GM21737 (cell line): ENCODE results near the gene RRM2.

Source experiments
- ATAC-seq: cut with Tn5 transposase; IDR thresholded peaks from one replicate; pipeline ENCODE4 v1.9.1; 2021; ENCODE audit warnings: mild to moderate bottlenecking, moderate library complexity; ENCODE audit not compliant: unreplicated experiment

The RRM2 gene

GRCh38 chr2:10148268-10148667 lies 25.7 kb downstream of the RRM2 start:
- no peak for ATAC-seq

DNA sequence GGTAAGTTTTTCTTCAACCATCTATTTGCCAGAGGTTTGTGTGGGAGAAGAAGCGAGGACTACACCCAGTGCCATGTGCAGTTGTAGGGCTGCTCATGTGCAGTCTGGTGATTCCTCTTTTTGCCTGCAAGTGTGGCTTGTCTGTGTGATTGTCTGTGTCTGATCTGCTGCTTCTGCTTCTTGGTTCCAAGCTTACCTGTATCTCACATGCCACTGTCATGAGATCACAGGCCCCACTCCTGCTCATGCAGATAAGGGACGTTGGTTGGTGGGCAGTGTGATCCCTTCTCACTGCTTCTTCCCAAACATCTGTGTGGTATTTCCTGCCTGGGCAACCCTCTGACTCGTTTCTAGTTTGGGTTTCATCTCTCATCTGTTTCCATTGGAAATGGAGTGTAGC lies 27.1 kb downstream of the RRM2 start:
- no peak for ATAC-seq

GRCh38 chr2:10150436-10150835 lies 27.9 kb downstream of the RRM2 start:
- no peak for ATAC-seq

DNA sequence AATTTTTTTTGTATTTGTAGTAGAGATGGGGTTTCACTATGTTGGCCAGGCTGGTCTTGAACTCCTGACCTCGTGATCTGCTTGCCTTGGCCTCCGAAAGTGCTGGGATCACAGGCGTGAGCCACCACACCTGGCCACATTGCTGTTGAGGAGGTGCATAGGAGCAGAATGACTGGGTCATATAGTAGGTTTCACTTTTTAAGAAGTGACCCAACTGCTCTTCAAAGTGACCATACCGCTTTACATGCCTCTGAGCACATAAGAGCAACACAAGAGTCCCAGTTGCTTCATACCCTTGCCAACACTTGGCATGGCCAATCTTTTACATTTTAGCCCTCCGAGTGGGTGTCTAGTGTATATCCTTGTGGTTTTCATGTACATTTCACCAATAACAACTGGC lies 28.9 kb downstream of the RRM2 start:
- no peak for ATAC-seq

GRCh38 chr2:10157293-10157692 lies 34.8 kb downstream of the RRM2 start:
- ATAC-seq: no peak

DNA sequence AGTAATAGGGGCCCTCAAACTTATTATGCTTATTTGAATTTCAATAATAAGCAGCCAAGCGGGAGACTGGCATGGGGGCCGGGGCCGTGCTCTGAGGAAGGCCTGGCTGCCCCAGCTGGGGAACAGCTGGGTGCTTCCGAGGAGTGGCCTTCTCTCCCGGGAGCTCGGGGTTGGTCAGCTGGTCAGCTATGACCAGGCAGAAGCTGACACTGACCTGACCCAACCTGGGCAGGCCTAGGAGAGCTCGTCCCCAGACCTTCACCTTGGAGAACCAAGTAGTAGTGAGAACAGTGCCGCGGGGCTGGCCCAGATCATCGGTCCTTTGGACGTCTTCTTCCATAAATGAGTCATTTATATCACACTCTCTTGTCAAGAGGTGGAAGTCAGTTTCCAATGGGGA lies 36.1 kb downstream of the RRM2 start:
- no peak for ATAC-seq

DNA sequence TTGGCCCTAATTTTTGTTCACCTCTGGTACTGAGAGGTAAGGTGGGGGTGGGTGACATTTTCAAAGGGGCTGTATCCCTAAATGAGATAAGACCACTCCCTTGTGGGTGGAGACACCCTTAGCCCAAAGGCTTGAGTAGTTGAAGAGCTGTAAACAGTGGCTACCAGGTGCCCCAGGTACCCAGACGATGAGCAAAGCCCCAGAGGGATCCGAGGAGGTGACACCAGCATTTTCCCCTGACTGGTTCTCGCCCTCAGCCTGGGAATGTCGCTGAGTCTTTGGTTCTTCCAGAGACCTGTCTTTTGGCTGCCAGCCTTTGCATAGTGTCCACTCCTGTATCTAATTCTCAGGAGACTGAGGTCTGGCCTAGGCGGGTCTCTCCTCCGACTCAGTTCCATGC lies 36.5 kb downstream of the RRM2 start:
- ATAC-seq: no peak

- ATAC-seq: no peak
These were observed 37.1 kb downstream of the RRM2 start for GRCh38 chr2:10159581-10160131.

DNA sequence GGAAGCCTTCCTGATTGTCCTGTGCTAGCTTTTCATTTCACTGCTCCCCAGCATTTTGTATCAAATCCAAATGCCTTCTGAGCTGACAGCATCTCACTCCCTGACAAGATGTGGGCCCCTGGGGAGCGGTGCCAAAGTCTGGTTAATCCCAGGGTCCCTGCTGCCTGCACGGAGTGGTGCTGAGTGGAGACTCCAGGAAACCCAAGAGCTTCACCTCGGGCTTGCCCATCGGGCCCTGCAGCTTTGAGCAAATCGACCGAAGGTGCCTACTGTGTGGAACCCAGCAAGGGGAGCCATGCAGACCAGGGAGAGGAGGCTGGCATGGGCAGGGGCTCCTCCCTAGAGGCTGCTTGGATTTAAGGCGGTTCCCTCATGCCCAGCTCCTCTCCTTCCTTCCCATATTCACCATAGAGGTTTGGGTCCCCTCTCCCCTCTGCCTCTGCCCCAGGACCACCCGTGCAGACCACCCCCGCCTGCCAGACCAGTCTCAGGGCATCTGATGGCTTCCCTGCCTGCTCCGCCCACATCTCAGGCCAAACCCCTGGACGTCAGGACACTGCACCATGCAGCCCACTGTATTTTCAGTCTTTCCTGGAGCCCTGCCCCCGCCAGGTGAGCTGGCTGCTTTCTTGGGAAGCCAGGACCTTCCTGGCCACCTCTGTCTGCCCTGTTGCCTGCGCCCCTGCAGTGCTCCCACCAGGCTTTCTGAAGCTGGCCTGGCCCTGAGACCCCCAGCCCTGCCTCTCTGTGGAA lies 37.8 kb downstream of the RRM2 start:
- no peak for ATAC-seq

GRCh38 chr2:10161206-10161931 lies 38.8 kb downstream of the RRM2 start:
- no peak for ATAC-seq

GRCh38 chr2:10161961-10162441 lies 39.5 kb downstream of the RRM2 start:
- no peak for ATAC-seq

- no peak for ATAC-seq
These were observed 40.3 kb downstream of the RRM2 start for GRCh38 chr2:10162586-10163497.

GRCh38 chr2:10163498-10164486 lies 41.3 kb downstream of the RRM2 start:
- no peak for ATAC-seq

- no peak for ATAC-seq
These were observed 42.1 kb downstream of the RRM2 start for GRCh38 chr2:10164601-10165000.

DNA sequence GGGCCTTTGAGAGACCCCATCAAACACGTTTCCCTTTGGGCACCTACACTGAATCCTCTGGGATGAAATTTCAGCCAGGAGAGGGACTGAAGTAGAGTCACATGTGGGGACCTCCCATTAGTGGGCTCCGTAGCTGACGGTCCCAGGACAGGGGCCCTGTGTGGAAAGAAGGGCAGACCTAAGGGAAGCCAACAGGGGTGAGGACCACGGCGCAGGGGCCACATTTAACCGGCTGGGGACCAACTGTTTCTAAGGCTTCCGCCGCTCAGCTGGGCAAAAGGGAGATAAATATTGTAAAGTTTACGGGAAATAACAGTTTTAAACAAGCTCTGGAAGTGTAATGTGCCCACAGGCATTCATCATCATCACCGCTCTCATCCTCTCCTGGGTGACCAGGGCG lies 42.7 kb downstream of the RRM2 start:
- no peak for ATAC-seq

DNA sequence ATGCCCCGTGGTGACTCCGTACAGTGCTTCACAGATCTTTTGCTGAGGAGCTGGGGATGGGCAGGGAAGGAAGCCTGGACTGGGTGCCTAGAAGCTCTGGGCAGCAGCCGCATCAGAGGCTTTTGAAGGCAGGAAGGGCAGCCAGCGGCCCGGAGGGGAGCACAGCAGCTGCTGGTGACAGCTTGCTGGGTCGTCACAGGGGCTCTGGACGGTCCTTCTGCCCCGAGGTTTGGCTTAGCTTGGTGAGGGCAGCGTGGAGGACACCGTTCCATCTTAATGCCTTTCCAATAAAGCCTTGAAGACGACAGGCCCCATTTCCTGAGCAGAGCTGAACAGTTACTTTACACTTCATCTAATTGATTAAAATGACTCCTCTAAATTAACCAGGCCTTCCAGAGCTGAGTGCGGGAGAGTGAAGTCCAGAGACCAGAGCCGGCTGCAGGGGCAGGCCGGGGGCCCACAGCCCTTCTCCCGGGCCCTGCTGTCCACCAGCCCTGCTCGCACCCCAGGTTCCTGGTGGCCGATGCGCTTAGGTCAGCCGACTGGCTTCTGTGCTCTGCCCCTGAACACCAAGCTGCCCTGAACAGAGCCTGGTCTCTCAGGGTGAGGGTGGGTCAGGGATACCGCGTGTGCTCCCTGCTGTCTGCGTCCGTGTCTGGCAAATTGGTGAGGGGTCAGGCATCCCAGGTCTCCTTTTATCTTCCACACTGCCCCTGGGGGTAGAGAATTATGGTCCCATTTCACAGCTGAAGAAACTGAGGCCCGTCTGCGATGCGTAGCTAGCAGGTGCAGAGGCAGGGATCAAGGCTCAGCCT lies 43.5 kb downstream of the RRM2 start:
- ATAC-seq: no peak

DNA sequence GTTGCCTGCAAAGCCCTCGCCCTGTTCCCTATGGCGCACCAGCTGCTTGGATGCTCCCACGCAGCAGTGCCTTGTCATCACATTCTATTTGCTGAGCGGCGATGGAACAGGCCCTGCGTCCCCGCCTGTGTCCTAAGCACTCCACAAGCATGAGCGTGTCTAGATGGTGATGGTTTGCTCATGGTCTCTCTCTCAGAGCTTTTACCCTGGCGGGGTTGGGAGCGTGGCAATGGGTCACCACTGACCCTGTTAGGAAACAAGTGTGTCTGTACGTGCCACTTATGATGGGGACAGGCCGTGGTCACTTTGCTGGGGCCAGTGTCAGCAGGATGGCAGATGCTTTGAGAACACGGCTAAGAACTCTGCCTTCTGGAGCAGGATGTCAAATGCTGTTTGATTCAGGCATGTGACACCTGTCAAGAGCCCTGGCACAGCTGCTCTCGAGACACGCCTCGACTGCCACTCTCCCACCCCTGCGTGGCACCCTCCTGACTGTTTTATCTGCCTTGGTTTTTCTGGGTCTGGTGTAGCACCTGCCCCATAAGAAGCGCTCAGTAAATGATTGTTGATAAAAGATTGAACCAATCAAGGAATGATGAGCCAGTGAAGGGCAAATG lies 44.2 kb downstream of the RRM2 start:
- no peak for ATAC-seq

GRCh38 chr2:10167316-10167715 lies 44.8 kb downstream of the RRM2 start:
- no peak for ATAC-seq

GRCh38 chr2:10168221-10168620 lies 45.7 kb downstream of the RRM2 start:
- ATAC-seq: no peak
